Cortex of kidney (tissue), 1 donor: ENCODE measurements around the gene ERI3.

ENCODE experiments used
- DNase-seq: peaks from one replicate; lab custom pipeline; 2025; lab: John Stamatoyannopoulos, UW

Gene ERI3

GRCh38 chr1:44282704-44283426 lies 72.2 kb downstream of the ERI3 start:
- no peak for DNase-seq

DNA sequence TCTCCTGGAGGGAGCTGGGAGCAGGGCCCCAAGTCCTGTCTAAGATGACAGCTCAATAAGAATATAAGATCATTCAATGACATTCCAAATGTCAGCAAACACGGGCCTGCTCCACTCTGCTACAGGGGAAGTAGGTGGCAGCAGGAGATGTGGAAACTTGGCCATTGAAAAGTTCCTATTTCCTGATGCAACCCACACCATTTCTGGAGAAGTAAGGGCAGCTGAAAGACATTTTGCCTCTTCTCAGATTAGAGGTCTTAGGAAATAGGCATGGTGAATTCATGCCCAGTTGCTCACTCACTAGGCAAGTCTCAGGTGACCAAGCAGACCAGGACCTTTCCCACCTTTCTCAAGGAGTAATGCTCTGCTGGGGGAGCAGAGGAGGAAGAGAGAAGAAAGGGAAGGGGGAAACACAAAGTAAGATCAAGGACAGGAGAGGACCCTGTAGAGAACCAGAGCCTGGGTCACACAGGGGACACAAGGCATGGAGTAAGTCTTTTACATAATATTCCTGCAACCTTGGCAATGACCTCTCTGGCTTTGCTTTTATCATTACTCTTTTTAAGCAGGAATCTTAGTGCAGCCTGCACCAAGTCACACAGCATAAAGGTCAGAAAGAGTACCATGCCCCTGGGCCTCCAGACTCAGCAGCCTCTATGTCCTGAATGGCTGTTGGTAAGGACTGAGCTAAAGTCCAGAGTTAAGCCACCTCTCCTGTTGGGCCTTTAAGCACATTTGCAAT lies 72.9 kb downstream of the ERI3 start:
- DNase-seq, result no peak

DNA sequence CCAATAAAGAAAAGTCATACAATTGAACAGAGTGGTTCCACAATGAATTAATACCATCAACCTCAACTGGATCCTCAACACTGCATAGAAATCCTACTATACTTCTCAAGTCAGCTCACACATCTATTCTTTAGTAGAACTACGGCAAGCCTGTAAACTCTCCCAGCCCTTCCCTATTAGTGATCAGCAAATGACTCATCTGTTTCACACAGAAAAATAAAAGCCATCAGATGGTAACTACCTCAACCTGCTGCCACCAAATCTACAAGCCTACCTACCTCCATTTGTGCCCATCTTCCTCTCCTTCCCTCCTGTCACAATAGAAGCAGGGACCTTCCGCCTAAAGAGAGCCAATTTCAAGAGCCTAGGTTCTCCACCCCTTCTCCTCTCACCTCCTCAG lies 78.2 kb downstream of the ERI3 start:
- DNase-seq, result no peak

GRCh38 chr1:44275991-44276405 lies 79.1 kb downstream of the ERI3 start:
- no peak for DNase-seq

DNA sequence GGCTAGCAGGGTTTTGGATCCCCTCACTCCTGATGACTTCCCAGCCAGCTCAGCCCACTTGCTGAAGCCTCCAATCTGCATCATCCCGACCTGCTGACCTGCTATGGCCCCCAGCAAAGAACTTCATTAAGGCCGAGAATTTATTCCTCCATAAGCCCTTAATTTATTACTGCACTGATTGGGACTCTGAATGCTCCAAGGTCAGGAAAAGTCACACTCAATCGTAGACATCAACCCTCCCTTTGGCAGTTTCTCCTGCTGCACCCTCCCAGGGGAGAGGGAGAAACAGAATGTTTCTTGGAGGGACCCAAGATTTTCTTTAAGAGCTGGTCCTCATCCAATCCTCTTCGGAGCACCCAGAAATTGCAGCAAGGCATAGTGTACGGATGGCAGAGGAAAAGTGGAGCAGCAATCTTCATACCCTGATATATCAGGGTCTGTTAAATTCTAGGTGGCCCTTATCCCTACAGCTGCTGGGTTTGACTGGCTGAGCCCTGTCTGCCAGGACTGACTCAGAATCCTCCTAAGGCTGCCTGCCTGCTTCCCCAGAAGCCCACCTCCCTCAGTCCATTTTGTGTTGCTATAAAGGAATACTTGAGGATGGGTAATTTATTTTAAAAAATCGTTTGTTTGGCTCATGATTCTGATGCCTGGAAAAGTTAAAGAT lies 79.6 kb downstream of the ERI3 start:
- no peak for DNase-seq

GRCh38 chr1:44273560-44274350 lies 81.3 kb downstream of the ERI3 start:
- no peak for DNase-seq

DNA sequence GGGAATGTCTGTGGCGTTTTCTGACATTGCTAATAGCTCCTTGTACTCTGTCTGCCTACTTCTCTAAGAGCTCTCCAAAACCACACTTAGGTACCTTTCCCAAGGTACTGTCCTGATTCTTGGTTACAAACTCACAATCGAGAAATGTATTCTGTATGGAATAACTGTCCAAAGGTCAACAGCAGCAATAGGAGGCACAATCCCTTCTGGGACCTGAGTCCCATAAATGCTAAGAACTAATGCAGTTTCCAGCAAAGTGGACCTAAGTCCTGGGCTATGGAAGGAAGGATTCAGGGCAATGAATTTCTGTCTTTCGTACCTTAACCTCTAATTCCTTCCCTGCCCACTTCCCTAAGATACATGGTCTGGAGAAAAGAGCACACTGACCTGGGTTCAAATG lies 82.1 kb downstream of the ERI3 start:
- no peak for DNase-seq

DNA sequence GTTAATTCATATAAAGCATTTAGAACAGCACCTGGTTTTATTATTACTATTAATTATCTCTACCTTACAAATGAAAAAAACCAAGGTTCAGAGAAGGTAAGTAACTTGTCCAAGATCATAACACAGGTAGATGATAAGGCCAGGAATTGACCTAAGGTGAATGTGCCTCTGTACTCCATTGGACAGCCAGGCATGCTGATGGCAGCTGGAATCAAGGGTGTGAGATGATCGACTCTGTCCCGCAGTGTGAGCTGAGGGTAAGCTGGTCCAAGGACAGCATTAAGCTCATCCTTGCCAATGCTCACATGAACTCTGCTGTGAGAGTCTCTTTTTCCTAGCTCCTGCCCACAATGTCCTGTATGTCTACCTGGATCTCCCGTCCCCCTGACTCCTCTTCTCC lies 83.4 kb downstream of the ERI3 start:
- DNase-seq, result no peak

GRCh38 chr1:44270686-44271628 lies 84.1 kb downstream of the ERI3 start:
- DNase-seq, result no peak

GRCh38 chr1:44268054-44268453 lies 87.0 kb downstream of the ERI3 start:
- no peak for DNase-seq

- no peak for DNase-seq
These were observed 87.6 kb downstream of the ERI3 start for GRCh38 chr1:44267438-44267837.

DNA sequence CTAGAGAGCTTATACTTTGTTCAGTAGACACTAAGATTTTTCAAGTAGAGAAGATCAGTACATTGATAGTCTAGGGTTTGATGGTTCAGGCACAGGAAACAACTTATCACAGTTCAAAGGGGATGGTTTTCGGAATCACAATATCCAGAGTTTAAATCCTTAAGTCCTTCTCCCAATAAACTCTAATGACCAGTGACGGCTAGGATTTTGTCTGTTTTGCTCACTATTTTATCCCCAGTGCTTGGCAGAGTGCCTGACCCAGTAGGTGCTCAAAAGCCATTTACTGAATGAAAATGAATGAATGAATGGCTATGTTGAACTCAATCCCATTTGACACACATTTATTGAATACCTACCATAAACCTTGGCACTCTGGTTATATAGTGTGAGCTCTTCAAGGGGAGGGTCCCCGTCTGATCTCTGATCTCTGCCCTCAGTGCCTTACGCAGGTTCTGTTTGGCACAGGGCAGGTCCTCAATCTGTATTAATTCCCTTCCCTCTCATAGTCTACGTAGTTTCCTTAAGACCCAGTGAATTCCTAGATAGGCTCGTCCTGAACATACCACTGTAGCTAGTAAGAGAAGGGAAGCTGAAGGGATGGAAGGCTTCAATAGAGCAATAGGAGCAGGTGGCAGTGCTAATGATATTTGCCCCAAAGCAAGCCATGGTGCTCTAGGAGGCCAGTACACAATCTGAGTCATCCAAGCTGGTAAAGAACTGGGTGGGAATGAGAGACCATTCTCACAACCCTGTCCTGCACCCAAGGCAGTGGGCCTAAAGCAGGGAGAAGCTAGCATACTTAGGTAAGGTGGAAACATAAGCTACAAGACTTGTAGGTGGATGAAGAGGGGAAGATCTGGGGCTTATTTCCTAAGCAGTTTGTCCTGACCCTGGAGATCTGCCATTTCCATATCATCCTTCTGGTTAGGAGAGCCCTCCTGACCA lies 88.4 kb downstream of the ERI3 start:
- DNase-seq, result no peak

DNA sequence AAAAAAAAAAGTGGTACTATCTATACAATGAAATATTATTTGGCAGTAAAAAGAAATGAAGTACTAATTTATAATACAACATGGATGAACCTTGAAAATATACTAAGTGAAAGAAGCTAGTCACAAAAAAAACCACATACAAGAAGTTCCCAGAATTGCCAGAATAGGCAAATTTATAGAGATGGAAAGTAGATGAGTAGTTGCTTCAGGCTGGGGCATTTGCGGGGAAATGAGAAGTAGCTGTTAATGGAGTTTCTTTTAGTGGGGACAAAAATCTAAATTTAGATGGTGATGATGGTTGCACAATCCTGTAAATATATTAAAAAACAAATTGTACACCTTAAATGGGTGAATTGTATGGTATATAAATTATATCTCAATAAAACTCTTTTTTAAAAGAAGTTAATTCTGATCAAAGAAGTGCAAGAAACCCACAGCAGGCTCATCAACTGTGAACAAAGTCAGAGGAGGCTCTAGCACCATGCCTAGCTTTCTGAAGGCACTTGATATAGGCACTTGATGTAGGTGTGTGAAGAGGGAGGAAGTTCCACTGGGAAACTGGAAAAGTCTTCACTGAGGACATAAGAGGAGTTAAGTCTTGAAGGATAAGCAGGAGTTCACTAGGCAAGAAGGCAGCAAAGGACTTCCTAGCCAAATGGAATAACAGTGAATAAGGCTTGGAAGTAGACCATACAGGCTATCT lies 89.2 kb downstream of the ERI3 start:
- no peak for DNase-seq

DNA sequence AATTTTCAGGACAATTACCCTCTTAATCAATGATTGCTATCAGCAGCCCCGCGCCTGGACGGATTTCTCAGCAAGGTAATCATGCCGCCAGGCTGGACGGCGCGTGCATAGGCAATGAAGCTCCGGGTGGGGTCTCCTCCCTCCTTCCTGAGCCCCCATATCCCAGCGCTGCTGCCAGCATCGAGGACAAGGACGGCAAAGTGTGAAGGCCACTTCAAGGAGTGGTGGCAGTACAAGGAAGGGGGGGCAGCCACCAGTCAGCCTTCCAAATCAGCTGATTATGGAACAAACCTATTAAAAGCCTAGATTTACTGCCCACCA lies 90.6 kb downstream of the ERI3 start:
- no peak for DNase-seq

DNA sequence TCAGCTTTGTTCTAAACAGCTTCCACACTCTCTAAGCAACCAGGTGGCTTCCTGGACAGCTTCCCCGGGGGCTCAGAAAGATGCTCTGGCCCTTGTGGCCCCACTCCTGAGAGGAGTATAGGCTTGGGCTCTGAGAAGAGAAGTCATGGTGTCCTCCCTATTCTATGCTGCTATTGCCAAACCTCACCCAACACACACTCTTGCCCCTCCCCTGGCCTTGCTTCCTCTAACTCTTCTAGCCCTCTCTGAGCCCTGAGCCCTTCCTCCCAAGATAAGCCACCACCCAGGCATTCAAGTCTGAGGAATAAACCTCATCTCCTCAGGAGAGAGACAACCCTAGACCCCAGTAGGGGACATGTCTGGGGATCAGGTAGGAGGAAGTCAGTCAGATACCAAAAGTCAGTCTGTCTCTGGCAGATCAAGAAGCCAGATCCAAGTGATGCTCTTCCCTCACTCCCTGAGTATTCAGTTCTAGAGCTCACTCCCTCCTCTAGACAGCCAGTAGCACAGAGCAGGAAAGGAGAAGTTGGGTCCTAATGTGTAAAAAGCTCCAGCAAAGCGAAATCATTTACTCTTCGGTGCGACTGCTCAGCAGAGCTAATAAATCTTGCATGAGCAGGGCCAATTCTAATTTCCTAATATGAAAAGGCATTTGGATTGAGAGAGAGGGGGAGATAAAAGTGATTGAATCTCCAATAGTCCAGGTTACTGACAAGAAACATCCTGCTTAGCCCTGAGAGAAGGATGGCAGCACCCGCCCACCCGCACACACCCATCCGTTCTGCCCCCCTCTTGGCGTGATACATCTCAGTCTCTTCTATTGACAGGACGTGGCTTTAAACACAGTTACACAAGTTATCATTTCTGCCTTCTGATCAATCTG lies 91.2 kb downstream of the ERI3 start:
- DNase-seq, result no peak

DNA sequence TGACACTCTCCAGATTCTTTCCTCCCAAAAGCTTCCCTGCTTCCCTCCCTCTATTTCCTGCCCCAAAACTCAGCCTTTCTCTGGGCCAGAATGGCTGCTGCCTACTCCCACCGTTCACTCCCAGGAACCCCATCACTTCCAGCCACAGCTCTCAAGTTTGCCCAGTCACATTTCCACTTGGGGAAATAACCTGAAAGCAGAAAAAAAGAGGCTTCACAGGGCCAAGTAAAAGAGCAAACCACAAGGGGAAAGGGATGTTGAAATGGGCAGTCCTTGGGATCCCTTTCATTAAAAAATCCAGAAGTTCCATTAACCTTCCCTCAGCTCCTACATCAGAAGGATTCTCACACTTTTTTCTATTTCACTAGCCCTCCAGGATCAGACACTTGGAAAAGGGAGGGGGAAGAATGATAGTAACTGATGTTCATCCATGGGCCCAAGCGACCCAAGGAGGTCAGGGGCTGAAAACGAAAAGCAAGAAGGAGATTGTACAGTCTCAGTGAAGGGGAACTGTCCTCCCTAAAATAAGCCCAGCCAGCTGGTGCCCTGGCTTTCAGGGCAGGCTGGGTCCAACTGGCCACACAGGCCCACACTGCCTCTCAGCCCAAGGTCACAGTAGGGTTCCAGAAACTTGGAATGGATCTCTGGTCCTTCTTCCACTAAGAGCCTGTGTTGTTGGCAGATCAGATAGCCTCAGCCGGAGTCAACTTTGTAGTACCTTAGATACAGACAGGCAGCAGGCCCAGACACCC lies 92.1 kb downstream of the ERI3 start:
- DNase-seq, result no peak

GRCh38 chr1:44262414-44262813 lies 92.6 kb downstream of the ERI3 start:
- DNase-seq, result no peak

DNA sequence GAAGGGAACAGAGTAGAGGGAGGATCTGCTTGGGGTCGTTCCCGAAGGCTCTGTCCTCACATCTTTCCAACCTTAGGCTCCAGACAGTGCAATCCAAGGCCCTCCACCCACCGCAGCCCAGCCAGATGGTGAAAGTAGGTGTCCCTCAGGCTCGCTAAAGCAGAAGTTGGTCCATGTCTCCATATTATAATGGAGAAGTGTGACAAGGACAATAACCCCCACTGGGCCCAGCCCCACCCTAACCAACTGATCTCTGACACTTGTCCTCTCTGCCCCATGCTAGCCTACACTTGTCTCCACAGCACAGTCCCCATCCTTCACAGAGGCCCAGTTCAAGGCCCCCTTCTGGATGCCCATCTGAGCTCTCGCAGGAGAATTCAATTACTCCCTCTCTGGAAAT lies 93.1 kb downstream of the ERI3 start:
- DNase-seq, result no peak
